ENCODE data around the gene NKG7.
A peak's percentile ranks its signal among the peaks of the same experiment; 100 is the strongest.

Gene NKG7

DNA sequence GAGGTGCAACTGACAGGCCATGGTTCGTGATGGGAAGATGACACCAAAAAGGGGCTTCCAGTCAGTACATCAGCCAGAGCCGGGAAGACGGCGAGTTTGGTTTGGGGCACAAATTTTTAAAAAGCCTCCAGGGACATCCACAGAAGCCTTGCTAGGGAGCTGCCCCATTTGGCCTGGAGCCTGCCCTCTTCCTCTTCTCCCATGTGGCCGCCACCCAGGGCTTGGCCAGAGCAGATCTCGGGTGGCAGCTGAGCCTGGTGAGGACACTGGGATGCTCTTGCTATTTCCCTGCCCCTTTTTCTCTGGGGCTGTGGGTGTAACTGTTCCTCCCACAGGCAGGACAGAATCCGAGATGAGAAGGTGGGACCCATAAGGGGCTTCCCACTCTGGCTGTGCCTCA lies 14.5 kb downstream of the NKG7 start:
- DNase-seq = no peak

DNA sequence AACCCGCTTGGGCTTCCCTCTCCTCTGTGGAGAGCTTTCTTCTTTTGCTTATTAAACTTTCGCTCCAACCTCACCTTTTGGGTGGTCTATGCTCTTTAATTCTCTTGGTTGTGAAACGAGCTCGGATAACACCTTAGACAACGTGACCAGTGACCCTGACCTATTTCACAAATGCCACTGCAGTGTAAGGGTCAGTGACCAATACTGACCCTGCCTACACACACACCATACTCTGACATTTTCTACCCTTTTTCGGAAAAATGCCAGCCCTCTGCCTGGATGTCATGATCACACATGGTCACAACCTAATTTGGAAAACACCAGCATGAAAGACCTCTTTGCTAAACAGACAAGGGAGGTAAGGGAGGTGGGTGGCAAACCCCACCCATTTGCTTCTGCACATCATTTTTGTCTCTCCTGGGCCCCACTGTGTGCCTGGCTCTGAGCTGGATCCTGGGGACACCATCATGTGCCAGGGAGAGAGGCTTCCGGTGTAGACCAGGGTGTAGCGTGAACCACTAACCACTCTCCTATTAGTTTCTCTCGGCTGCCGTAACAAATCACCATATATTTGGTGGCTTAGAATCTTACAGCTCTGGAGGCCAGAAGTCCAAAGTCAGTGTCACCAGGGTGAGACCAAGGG lies 16.2 kb downstream of the NKG7 start:
- no peak for DNase-seq

DNA sequence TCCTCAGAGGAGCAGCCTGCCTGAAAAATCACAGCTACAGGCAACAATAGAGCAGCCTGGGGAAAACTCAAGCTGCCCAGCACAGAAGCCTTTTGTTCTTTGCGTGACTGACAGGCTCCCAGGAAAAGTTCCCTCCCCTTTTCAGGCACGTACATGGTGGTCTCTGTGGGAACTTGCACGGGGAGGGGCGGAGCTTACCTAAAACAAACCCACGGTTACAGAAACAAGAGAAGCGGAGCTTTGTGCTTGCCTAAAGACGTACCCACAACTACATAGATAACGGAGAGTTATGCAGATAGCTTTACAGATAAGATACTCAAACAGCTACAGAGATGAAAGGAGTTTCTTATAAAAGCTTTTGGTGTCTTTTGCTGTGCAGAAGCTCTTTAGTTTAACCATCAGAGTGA lies 17.7 kb downstream of the NKG7 start:
- DNase-seq = peak; percentile 89

DNA sequence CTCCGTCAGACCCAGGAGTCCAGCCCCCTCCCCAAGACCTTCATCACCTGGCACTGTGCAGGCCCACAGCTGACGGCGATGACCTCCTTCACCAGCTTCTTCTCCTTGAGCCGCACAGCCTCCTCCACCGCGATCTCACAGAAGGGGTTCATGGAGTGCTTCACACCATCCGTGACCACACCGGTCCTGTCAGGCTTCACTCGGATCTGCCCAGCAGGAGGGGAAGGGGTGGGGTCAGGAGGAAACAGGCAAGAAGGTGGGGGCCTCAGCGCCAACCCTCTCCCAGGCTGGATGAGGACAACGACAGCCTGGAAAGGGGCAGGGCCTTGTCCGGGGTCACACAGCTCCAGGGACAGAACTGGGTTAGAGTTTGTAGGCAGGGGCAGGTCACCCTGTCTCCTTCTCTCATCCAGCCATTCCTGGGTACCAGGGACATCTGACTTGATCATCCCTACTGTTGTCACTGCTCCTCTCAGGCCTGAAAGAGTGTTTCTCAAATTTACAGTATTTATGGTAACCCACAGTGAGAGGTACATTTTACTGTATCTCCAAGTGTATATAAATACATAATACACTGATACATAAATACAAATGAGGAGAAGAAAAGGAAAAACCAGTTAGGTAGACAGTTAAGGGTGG lies 18.2 kb downstream of the NKG7 start:
- peak; percentile 84 for DNase-seq

DNA sequence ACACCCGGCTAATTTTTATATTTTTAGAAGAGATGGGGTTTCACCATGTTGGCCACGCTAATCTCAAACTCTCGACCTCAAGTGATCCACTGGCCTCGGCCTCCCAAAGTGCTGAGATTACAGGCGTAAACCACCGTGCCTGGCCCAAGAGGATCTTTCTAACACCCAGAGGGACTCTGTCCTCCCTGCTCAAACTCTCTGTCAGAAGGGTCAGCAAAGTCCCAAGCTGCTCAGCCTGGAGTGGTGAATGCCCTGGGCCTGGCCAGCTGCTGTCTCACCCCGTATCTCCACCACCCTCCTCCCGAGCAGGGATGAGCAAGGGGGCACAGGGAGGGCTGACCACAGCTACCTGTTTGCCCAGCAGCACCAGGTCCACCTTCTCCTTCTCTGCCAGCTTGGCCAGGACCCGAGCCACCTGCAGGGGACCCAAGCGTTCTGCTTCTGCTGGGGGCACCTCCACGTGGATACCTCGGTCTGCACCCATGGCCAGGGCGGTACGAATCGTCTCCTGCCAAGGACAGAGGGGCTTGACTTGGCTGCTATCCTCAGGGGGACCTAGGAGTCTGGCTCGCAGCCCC lies 19.6 kb downstream of the NKG7 start:
- DNase-seq = no peak

DNA sequence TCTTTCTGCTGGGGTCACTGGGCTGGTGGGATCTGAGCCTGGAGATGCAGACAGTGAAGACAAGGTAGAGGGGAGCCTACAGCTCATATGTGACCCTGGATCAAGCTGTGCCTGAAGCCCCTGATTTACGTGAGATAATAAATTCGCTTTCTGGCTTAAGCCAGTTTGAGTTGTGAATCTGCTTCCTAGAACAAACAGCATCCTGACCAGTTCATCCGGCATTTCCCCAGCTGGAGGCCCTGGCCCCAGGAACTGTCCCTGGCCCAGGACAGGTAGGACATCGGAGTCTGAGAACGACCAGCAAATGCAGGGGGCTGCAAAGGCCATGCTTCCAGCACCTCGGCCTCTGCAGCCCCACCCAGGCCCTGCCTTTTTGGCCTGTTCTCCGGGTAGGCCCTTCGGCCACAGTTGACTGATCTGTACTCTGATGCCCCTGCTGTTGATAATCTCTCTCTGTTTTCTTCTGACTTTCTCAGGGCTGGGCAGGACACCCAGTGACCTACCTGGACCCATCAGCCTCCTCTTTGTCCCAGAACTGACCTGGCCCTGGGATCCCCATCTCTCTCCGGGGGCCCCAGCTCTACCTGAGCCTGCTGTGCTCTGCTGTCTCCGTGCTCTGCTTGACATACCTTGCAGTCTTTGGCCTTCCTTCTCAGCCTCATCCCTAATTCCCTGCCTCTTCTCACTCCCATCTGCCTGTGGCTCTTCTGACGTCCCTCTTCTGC lies 21.0 kb downstream of the NKG7 start:
- DNase-seq = no peak

DNA sequence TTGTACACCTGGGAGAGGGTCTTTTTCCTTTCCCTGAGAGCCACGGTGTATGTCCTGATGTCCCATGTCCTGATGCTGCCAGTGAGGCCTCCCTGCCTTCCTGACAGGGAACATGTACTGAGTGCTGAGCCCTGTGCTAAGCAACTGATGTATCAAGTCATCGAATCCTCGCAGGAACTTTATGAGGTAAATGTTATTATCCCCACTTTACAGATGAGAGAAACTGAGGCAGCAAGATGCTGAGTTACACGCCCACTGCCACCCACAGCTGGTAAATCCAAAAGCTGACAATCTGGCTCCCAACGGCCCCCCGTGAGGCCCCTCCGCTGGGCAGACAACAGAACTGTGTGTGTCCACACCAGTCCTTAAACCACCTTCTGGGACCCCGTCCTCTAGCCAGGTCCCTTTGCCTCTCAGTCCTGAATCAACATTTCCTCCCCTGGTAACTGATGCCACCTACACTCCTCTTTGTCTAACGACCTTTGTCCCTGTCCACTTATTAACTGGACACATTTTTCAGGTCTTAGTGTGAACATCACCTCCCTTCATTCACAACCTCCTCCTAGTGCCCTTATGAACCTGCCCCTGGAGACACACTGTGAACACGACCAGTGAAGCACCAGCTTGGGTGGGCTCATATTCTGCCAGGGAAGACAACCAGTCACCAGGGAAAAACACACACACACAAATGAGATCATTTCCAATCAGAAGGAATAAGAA lies 25.1 kb downstream of the NKG7 start:
- no peak for DNase-seq

DNA sequence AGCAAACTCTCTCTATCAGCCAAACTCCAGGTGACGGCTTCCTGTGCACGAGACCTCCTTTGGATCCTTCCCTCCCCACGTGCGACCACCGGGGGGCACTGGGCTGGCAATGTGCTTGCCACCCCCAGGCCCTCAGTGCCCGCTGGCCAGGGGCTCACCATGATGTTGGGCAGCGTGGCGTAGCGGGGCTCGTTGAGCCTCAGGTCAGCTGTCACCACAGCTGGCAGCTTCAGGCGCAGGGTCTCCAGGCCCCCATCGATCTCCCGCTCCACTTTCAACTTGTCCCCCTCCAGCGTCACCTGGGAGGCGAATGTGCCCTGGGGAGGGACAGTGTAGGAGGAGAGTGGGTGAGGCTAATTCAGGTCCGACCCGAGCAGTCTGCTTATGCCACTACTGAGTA lies 25.7 kb downstream of the NKG7 start:
- no peak for DNase-seq

DNA sequence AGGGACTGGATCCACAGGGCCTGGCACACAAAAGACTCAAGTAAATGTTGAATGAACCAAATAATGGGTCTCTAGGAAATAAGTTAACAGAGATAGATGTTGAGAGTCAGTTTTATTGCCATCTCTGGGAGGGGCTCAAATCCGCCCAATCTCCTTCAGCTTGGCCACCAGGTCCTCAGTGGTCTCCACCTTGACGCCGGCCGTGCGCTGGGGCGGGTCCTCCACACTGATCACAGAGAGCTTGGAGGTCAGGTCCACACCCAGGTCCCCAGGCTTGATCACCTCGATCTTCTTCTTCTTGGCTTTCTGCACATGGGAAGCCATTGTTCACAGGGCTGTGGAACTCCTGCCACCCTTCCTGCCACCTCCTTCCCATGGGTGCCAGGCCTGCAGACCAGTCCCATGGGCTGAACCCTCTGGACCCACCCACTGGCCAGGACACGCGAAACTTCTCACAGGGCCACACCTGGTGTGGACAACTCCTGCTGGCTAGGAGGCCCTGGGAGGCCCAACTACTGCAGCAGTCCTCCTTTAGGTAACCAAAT lies 27.3 kb downstream of the NKG7 start:
- DNase-seq = no peak

DNA sequence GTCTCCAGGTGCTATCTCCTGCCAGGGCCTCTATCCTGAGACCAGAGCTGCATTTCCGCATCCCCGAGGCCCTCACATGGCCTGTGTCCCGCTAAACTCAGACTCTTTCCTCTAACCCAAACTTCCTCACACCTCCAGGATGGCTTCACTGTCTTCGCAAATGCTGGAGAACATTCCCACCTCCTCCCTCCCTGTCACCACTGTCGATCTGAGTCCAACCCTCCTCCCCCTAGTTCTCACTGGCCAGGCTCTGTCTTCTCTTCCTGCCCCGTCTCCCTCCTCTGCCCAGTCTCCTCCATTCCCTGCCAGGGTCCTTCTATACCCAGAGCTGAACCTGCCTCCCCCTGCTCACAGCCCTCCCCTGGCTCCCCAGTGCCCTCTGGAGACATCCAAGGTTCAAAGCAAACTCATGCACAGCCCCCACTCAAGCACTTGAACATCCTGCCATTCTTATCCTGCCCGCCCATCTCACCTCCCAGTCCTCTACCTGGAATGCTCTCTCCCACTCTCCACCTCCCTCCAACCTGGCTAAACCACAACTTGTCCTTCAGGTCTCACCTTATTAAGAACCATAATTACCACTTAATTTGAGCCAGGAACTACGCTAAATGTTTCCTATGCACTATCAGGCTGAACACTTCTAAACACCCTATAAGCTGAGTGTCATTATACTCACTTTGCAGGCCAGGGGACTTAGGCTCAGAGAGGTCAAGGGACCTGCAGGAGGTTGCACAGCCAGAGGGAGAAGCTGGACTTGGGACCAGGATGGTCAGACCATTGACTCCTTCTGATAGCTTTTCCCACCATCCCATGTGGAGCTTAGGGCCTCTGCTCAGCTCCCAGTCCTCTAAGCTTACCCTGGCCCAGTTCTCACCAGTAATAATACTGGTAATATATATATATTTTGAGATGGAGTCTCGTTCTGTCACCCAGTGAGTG lies 29.6 kb downstream of the NKG7 start:
- DNase-seq = no peak

DNA sequence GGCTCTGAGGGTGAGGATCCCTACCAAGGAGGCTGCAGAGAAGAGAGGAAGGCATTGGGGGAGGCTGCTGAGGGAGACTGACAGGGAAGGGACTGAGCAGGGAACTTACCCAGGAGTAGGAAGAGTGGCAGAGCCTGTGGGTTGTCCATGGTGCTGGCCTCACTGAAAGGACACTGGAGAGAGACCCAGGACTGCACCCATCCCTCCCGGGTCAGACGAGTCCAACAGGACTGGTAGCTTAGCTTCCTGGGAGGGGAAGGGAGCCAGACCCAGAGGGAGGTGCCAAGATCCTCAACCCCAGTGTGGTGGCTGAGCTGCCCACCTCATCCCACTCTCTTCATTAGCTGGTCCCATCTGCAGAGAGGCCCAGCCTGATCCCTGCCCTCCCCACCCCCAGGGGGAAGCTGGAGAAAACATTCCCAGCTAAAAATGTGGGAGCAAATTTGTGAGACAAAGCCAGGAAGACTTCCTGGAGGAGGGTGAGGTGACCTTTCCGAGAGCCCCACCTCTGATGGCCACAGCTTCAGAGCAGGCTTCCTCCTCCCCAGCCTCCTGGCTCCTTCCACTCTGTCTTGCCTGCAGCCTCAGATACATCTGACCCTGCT lies 30.4 kb downstream of the NKG7 start, which contains the start of gene VSIG10L:
Gene VSIG10L, minus strand, starts transcription at position 164 of the 605 bp plus-strand sequence. Its CDS starts 15 bp downstream, at position 149.
- DNase-seq = no peak

DNA sequence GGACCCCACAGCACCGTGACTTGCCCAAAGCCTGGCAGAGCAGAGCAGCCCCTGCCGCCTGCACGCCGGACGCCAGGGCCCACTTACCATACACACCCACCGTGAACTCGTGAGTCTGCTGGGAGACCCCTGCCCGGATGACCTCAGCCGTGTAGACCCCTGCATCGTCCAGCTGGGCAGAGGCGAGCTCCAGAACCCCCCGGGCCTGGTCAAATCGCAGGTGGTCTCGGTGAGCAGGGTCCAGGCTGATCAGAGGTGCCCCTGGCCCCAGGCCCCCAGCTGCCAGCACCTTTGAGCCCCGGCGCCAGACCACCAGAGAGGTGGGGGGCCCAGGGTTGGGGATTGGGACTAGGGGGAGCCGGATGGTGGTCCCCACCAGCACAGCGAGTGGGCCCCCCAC lies 31.4 kb downstream of the NKG7 start:
- no peak for DNase-seq

DNA sequence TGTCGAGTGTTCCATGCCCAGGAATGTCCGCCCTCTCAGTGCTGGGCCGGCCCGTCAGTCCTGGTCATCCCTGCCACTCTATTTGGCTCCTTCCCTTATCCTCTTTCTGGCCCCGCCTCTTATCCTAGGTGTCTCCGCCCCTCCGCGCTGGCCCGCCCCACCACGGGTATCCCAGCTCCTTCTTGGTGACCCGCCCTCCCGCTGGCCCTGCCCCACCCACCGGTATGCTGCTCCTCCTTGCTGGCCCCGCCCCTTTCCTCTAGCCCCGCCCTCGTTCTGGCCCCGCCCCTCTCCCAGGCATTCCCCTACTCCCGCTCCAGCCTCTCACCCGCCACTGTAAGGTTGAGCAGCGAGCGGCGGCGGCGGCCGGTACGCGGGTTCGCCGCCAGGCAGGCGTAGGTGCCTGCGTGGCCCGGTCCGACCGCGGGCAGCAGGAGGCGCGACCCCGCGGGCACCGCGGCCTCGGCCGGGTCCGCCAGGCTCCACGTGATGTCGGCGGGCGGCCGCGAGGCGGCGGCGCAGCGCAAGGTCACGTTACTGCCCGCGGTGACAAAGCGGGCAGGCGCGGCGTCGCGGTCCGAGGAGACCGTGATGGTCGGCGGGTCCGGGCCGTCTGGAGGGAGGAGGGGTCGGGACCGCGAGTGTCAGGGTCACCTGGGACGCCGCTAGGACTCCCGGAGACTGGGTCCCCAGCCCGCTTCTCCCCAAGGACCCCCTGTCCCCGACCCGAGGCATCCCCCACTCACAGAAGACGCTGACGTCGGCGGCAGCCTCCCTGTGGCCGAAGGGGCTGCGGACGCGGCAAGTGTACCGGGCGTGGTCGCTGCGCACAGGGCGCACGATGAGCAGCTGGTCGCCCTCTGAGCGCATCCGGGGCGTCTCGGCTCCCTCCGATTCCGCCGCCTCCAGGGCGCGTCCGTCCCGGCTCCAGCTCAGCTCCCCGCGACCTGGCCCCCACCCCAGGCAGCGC lies 32.5 kb downstream of the NKG7 start:
- peak; percentile 85 for DNase-seq

DNA sequence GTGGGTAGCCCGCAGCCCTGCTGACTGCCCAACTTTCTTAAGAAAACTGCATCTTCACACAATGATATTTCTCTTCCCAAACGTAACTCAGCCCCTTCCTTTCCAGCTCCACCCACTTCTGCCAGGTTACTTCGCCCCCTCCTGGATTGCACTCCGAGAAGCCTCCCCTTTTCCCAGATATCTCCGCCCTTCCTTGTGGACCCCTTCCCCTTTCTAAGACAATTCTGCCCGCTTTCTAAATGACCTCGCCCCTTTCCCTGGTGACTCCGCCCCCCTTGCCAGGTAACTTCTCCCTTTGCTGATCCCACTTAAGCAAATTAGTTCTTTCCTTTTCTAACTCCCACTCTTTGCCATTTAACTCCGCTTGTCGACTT lies 33.2 kb downstream of the NKG7 start:
- peak; percentile 82 for DNase-seq

DNA sequence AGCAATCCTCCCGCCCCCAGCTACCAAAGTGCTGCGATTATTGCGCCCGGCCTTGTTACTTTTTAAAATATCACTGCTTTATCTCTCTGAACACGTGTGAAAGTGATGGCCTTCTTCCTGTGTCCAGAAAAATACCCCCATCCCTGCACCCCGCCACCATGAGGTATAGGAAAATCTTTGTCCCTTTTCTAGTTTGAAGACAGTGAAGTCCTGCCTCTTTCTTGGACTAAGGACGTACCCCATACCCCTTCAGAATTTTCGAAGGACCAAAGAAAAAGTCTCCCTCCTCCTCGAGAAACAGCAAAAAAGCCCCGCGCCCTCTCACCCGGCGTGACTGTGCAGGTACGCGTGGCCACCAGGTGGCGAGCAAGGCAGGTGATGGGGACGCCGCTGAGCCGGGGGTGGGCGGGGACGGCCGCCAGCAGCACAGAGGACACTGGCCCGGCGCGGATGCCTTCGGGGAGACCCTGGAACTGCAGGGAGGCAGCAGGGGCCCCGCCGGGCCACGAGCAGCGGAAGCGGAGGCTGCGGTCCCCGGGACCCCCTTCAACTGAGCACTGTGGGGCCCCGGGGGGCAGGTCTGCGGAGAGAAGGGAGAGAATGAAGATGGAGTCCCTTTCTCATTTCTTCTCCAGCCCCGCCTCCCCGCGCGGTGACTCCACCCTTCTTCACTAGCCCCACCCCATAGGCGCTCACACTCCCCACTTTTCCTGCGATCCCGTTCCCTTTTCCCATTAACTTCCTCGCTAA lies 33.7 kb downstream of the NKG7 start:
- peak; percentile 94 for DNase-seq

DNA sequence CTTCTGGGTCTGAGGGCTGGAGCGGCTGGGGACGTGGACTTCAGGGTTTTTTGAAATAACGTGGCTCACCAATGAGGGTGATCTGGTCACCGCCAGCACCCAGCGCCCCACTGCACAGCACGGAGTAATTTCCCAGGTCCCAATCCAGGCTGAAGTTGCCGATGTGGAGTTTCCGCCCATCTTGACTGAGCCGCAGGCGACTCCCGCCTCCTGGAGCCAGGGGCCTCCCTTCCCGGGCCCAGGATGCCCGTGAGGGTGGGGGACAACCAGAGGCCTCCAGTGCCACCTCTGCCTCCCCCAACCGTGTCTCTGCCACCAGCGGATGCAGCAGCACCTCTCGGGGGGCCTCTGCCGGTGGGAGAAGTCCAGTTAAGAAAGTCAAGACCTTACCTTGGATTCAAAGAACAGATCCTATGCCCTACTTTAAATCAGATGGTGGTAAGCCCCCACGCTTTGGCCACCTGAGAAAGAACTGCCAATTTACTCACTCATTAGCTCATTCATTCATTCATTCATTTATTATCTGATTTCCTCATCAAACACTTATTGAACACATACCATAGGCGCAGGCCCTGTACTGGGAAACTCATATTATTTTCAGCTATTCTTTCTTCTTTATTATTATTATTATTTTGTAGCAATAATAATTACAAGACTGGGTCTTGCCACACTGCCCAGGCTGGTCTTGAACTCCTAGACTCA lies 34.4 kb downstream of the NKG7 start:
- no peak for DNase-seq

DNA sequence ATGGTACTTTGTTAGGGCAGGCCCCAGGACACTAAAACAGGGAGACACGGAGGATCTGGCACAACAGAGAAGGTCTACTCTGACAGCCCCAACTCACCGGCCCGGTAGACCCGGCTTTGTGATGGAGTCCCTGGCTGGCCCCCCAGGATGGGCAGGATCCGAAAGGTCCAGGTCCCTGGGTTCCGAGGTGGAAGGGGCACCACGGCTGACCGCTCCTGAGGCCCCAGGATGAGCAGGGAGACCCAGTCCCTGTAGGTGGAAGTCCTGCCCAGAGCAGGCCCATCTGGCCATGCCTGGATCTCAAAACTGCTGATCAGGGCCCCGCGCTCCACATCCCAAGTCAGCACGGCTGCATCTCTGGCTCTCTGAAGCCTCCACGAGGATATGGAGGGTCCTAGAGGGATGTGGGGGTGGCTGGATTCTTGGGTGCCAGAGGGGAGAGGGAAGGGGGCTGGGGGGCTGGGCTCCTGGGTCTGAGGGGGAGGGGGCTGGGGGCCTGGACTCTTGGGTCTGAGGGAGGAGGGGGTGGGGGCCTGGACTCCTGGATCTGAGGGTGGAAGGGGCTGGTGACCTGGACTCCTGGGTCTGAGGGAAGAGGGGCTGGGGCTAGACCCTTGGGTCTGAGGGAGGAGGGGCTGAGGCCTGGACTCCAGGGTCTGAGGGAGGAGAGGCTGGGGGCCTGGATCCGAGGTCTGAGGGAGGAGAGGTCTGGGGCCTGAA lies 35.2 kb downstream of the NKG7 start:
- no peak for DNase-seq

Data from retina (tissue), 1 donor.